Measurements from ENCODE around the gene RALGPS1. TPM values are rescaled to one million over a fixed set of nuclear protein-coding genes. Genes with fewer than 3 reads are reported as not detected.

Gene RALGPS1
- total and polyA plus RNA-seq, 2 of the 8 experiments (the other 6 are each of a cell fraction or from before 2014, with no cell fraction given): 20.0 to 23.5 TPM

- DNase-seq (ENCODE audit: low read depth in 1 of 2, low spot score in 2 of 2) (no peak), FAIRE-seq (no peak)
- Histone ChIP-seq H3K4me2 (ENCODE audit: insufficient read depth in 1 of 2, low read depth in 2 of 2, low read length in 2 of 2) (no peak overlapping the region; a peak in 1 of 4 replicates), H4K8ac (ENCODE audit: extremely low read depth, insufficient read depth, low read length) (no peak overlapping the region), H2AK5ac (ENCODE audit: low read depth, low read length) (no peak overlapping the region; the same call in 1 of the 2 replicates), H2BK5ac (ENCODE audit: low read depth, low read length) (no peak overlapping the region), H3K79me2 (ENCODE audit: control insufficient read depth in 1 of 2, insufficient read depth in 2 of 2, low read length in 2 of 2) (peaks cover 0 to 4% of the 10 kb centered on the region in 2 experiments; a peak in 1 of 4 replicates), H3K4ac (replicated peaks; ENCODE audit: insufficient read length, low read depth, low read length) (no peak overlapping the region), H3K9ac (replicated peaks in 1 of 4; ENCODE audit: extremely low read depth in 1 of 4, low read depth in 3 of 4, low read length in 3 of 4) (no peak overlapping the region), H3K4me1 (replicated peaks in 1 of 4; ENCODE audit: control insufficient read depth in 3 of 4, insufficient read depth in 4 of 4, low read length in 3 of 4) (peaks cover 8 to 17% (median 11%) of the 10 kb centered on the region in 4 experiments), H3K4me3 (ENCODE audit: extremely low read depth in 1 of 4, insufficient read depth in 2 of 4, low read depth in 3 of 4, low read length in 4 of 4) (no peak overlapping the region), H4K20me1 (replicated peaks in 1 of 2; ENCODE audit: control insufficient read depth in 1 of 2, insufficient read depth in 2 of 2, low read length in 2 of 2) (peaks cover 2 to 6% of the 10 kb centered on the region in 2 experiments), H2BK12ac (ENCODE audit: low read depth, low read length) (0 out of 2 replicates have a peak overlapping the region, but pooled peaks have one; percentile 52), H3K27ac (ENCODE audit: low read depth, low read length) (no peak overlapping the region), H2AFZ (ENCODE audit: low read length) (no peak overlapping the region), H2BK15ac (ENCODE audit: low read length) (no peak overlapping the region), H3K23ac (ENCODE audit: insufficient read length) (no peak overlapping the region), H3K27me3 (replicated peaks in 1 of 4; ENCODE audit: control insufficient read depth in 3 of 4, extremely low read depth in 1 of 4, insufficient read depth in 3 of 4, low read length in 3 of 4) (no peaks in the 10 kb centered on the region; a peak in 2 of 7 replicates), H3K79me1 (ENCODE audit: low read depth, low read length) (no peaks in the 10 kb centered on the region), H3K14ac (ENCODE audit: insufficient read length) (no peak overlapping the region), H2BK20ac (ENCODE audit: low read length) (no peak overlapping the region), H3K56ac (replicated peaks; ENCODE audit: insufficient read length, low read depth, low read length) (no peak overlapping the region), H3K23me2 (ENCODE audit: low read depth, low read length) (peaks cover 13% of the 10 kb centered on the region), H3K18ac (ENCODE audit: extremely low read depth, low read length) (no peak overlapping the region), H4K5ac (ENCODE audit: insufficient read length, low read depth, low read length) (no peak overlapping the region), H3K36me3 (ENCODE audit: control insufficient read depth in 2 of 4, insufficient read depth in 4 of 4, low read length in 3 of 4) (no peaks in the 10 kb centered on the region; a peak in 1 of 8 replicates), H2BK120ac (replicated peaks; ENCODE audit: low read depth, low read length) (no peak overlapping the region), H4K91ac (replicated peaks; ENCODE audit: insufficient read length, low read length) (no peak overlapping the region), H3K9me3 (ENCODE audit: insufficient read depth in 2 of 2, low read depth in 1 of 2, low read length in 1 of 2) (no peaks in the 10 kb centered on the region)
- ChIA-PET CTCF (ENCODE audit: partially characterized antibody) (interaction anchor here (0.9 to 2.3 kb wide), 6 partner anchors 9 to 182 kb away, joined by 3 to 14 read pairs (median 4); no protein-coding TSS in a partner anchor), POLR2A (ENCODE audit: partially characterized antibody) (interaction anchor here (2.6 to 3.1 kb wide), 2 partner anchors 9 to 12 kb away, joined by 12 to 15 read pairs; no protein-coding TSS in a partner anchor)
- WGBS, 2 experiments (ENCODE audit: extremely low coverage in 1 of 2, insufficient coverage in 1 of 2, insufficient read length in 1 of 2, insufficient replicate concordance in 2 of 2, low coverage in 1 of 2, low lambda C conversion rate in 2 of 2, missing lambda C conversion rate in 1 of 2): 90% methylated on average over 7 of the region's 7 CpGs; no CpG with 5 or more reads in 1 of the 2 experiments
- TF ChIP-seq MAFK (IDR thresholded peaks at IDR 0.05; ENCODE audit: low read depth, low read length): no peak
- no peak for TF ChIP-seq EZH2 (IDR thresholded peaks at IDR 0.05; ENCODE audit: low read depth, low read length, severe bottlenecking)
- TF ChIP-seq CBX8 (IDR thresholded peaks at IDR 0.05; ENCODE audit: borderline replicate concordance, low read depth, low read length): no peak
- no peak for TF ChIP-seq SUZ12 (IDR thresholded peaks at IDR 0.05; ENCODE audit: low read length)
- TF ChIP-seq EP300 (IDR thresholded peaks at IDR 0.05; ENCODE audit: borderline replicate concordance in 1 of 2, low read depth in 2 of 2, low read length in 2 of 2): no peak
- no peak for TF ChIP-seq CREB1 (IDR thresholded peaks at IDR 0.05)
- TF ChIP-seq CTBP2 (IDR thresholded peaks at IDR 0.05; ENCODE audit: borderline replicate concordance, insufficient read depth, insufficient read length, low read length): no peak
- TF ChIP-seq CTCF (IDR thresholded peaks at IDR 0.05; ENCODE audit: control extremely low read depth in 1 of 3, insufficient read depth in 1 of 3, low read depth in 1 of 3, low read length in 3 of 3): no peak; a peak in 1 of 4 replicates
- TF ChIP-seq BACH1 (IDR thresholded peaks at IDR 0.05; ENCODE audit: low read length): no peak
- TF ChIP-seq NRF1 (IDR thresholded peaks at IDR 0.05; ENCODE audit: low read depth, low read length): no peak
- TF ChIP-seq SIRT6 (IDR thresholded peaks at IDR 0.05; ENCODE audit: low read length): no peak
Observed at GRCh38 chr9:127124111-127124531, 209.5 kb downstream of the RALGPS1 start.

All from H1 (cell line).